GM19324 (cell line): Measurements from ENCODE around the gene PPP1R12A.

Source experiments
- ATAC-seq: cut with Tn5 transposase; IDR thresholded peaks from one replicate; pipeline ENCODE4 v1.9.1; 2021; ENCODE audit warnings: mild to moderate bottlenecking, moderate library complexity; ENCODE audit not compliant: unreplicated experiment, low FRiP score

PPP1R12A gene

DNA sequence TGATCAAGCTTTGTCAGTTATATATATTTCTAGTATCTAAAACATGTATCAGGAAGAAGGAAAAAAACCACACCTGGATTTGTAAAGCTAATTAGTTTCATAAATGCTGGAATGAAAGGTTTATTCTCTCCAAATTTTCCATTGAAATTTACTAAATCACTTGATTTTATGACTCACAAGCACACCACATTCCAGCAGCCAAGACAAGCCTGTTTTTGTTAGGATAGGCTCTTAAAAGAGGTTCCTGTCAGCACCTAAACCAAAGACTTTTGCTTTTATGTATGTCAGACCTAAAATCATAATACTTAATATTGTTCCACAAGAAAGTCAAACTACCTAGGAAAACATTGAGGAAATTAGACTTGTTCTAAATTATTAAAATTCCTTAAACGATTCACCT lies 158.8 kb downstream of the PPP1R12A start:
- no peak for ATAC-seq

DNA sequence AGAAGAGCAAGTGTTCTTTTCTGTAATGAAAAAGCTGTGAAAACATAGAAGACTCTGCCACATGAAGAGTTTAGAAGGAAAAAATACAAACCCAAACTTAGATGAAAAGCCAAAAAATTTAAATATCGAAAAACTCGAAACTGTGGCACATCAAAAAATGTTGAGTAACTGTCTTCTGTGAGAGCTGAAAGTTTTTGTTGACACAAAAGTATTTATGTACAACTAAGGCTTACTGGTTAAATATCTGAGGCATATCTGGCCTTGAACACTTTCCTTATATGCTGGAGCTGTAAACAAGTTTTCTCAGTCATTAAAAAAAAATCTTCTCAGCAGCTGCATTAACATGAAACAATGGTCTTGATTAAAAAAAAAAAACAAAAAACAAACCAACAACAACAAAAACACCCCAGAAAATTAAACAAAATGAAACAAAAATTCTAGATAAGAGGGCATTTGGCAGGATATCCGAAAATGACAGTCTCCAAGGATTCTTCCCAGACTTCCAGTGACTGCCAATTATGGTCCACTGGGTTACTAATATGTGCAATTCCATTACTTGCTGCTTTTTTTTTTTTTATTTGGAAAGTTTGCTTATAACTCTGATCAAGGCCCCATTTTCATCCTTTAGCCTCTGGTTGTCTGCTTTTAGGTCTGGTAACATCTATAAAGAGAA lies 159.4 kb downstream of the PPP1R12A start:
- ATAC-seq = no peak

DNA sequence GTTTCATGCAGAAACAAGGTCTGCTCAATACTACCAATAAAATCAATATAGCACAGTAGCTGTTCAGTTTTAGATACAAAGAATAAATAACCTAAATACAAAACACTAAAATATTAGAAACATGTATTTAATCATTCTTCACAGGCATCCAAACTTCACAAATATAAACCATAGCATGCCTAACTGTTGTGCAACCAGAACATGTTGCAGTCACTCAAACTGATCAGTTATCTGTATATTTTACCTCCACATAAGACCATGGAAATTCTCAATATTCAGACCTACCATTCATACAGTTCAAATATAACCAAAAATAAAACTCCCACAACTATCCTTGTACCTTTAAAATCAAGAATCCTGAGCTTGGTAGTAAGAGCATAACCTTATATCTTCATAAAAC lies 161.0 kb downstream of the PPP1R12A start:
- no peak for ATAC-seq

DNA sequence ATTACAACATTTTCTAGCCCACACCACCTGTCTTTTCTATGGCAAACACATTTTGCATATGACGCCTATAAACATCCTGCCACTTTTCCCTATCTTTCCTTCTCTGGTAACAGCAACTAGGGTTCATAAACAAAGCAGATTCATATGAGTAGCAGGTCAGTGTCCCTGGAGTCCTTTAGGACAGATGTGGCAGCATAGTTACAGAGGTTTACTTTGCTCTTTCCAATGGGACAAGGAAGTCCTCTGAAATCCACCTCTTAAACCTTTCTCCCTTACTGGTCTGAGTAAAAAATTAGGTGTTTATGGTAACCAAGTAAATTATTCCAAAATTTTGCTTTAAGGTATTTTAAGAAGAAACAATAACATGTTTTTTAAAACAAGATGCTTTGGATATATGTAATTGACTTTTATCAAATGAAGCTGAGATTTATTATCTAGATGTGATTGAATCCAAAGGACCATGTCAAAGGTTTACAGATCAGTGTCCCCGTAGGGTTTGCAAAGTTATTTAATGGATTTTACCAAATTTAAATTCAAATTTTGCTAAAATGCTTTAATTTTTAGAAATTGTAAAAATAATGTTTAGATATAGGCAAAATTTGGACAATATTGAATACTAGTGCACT lies 164.9 kb downstream of the PPP1R12A start:
- ATAC-seq = no peak

DNA sequence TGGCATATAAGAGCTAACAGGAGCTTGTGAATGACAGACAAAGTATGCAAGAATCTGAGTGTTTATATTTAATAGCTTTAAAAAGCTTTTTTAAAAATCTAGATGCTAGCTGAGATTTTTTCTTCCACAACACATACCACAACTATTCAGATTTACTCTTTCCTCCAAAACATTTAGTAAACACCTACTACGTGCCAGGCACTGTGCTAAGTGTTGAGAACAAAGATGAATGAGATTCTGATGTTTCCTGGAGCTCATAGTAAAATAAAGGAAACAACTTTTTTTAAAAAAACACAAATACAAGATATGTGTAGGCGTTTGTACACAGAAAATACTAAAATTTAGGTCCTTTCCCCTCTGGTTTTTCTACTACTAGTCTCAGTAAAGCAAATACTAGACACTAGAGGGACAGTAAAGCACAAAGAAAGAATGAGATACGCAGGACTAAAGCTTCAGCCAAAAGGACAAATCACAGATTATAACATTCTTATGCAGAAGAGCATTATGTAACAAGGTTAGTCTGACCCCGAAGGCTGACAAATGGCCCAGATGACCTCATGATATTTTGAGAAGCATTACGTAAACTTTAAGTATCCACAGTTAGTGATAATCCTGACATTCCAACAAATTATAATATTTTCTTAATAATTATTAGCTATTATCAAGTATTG lies 165.6 kb downstream of the PPP1R12A start:
- ATAC-seq = no peak

DNA sequence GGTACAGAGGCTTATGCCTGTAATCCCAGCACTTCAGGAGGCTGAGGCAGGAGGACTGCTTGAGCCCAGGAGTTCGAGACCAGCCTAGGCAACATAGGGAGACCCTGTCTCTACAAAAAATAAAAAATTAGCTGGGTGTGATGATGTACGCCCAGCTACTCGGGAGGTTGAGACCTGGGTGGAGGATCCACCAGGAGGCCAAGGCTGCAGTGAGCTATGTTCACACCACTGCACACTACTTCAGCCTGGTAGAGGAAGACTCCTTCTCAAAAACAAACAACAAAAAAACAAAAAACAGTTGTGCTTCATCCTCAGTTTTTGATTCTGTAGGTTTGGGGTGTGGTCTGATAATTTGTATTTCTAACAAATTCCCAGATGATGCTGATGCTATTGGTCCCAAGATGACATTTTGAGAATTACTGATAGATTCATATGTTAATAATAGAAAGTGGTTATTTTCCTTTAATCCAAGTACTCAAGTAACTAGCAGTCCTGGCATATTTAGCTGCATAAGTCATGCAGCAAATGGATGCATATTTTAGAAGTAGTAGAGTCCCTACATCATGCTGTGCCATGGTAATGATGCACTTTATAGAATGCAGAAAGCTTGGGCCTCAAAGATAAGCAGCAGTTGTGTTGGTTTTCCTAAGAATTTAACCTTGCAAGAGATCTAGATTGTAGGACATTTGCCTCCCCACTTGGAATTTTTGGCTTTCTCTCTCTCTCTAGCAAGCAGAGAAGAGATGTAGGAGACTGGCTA lies 168.0 kb downstream of the PPP1R12A start:
- no peak for ATAC-seq

DNA sequence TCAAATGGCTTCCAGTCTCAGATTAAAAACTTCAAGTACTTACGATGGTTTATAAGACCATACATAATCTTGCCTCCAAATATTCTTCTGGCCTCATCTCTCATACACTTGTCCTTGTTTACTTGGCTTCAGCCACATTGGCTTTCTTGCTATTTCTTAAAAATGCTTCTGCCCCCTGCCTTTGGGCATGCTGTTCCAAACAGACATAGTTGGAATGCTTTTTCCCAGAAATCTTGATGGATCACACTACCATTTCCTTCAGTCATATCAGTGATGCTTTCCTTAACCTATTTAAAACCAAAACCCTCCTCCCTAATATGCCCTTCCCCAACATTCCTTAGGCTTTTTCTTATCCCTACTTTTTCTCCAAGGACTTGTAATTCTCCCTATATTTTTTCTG lies 169.7 kb downstream of the PPP1R12A start:
- ATAC-seq = no peak

DNA sequence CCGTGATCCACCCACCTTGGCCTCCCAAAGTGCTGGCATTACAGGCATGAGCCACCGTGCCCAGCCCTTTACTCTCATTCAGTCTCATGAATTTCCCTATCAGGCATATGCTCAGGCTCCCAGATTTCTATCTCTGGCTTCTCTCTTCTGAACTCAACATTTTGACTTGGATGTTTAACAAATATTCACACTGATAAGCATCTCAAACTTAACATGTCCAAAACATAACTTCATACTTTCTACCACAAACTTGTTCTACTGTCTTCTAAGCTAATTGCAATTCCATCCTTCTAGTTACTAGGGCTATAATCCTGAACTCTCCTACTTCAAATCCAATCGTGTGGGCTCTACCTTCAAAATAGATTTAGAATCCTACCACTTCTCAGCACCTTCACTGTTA lies 170.3 kb downstream of the PPP1R12A start:
- ATAC-seq = no peak

DNA sequence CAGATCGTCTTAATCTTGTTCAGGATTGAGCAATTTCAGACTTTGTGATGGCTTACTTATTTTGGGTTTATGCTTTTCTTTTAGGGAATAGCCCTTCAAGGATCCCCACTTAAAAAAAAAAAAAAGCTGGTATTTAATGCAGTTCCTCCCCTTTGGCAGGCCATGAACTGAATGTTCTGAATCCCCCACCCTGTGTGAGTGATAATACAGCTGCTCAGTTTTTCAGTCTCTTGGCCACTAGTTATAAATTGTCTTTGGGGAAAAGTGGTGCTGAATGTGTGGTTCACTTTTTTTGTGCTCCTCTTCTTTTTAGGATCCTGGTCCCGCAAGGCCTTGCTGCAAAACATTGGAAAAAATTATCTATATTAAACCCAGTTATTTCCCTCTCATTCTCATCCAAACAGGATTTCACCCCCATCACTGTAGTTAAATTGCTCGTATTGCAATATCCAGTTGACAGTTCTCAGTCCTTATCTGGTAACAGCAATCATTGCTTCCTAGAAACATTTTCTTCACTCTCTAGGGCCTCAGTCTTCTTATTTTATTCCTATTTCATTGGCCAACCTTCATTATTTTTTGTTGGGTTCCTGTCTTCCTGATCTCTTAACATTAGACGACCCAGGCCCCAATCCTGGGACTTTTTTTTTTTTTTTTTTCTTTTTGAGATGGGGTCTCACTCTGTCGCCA lies 171.0 kb downstream of the PPP1R12A start:
- no peak for ATAC-seq

DNA sequence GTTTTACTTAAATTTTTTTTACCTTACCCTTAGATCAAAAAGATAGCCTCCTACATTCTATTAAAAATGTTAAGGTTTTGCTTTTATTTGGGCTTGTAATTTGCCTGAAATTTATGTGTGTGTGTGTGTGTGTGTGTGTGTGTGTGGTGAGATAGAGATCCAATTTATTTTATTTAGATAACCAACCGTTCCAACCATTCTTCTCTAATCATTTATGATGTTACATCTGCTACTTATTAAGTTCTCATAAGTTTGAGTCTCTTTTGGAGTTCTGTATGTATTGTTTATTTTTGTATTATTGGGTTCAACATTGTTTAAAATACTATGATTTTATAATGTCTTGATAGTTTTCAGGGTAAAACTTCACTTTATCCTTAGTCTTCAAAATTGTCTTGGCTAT lies 173.6 kb downstream of the PPP1R12A start:
- no peak for ATAC-seq

DNA sequence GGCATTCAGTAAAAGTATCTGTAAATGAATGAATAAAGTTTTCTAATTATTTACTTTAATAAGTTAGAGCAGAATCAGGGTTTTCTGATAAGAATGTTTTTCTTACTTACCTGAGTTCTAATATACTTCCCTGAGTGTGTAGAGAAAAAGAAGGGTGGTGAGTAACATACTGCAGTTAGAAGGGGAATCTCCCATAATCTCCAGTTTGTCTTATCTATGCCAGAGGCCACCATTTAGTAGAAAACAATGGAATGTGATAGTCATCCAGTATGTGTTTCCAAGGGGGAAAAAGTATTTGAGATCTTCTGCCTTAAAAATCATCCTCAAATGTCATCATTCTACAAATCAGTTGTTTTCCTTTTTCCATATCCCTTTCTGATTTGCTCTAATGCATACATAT lies 187.6 kb downstream of the PPP1R12A start:
- ATAC-seq = no peak

DNA sequence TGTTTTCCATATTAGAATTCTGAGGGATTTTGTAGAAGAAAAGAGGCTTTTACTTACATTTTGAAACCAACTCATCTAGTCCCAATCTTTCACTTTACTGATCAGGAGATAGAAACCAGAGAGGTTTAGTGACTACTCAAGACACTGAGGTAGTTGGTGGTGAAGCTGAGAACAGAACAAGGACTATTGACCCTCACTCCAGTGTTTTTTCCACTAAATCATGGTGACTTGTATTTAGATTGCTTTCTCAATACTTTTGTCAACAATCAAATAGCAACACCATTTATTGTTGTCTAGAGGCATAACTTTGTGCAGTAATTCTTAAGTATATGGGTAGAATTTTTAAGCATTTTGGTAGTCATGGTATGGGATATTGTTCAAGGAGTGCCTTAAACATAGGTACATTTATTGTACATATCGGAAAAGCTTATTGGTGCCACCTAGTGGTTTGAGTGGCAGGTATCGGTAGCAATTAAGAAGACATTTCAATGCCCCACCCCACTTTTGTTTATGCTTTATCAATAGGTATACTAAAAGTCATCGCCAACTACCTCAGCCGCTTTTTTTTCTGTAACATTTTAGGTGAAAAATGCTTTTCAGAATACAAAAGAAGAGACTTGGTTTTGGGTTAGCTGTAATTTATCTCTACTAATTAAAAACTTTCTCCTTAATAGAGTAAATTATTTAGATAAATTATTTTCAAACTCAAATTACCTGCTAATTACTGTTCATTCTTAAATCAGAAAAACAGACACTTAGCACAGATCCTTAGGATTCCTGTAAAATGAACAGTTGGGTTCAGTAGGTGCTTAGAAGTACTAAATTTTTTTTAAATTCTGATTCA lies 196.8 kb downstream of the PPP1R12A start:
- ATAC-seq = peak; percentile 71

DNA sequence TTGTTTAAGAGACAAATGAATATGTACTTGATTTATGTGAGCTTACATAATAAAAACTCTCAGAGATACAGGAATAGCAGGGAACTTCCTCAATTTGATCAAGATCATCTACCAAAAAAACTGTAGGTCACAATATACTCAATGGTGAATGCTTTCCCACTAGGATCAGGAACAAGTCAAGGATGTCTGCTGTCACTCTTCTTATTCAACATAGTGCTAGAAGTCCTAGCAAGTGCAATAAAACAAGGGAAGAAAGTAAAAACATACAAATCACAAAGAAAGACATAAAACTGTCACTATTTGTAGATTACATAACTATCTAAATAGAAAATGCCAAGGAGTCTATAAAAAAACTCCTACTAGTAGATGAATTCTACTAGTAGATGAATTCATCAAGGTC lies 202.3 kb downstream of the PPP1R12A start:
- no peak for ATAC-seq

DNA sequence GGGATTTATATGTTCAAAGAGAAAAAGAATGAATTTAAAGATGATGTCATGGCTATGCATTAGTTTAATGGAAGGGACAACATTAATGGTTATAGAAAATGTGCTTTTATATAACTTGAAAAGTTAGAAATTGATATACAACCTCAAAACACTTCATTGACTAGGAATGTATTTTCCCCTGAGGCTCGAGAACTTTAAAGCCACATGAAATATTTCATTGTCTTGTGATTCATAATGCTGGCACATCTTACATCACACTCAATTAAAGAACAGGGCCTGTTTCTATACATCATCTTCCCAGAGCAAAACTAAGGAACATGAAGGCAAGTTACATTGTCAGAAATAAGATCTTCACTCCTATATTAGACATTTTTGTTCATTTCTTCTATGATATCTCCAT lies 208.9 kb downstream of the PPP1R12A start:
- no peak for ATAC-seq
